Stomach (tissue), 9 donors: ENCODE results near the gene DYNC1I1. TPM values are rescaled to one million over a fixed set of nuclear protein-coding genes. Genes with fewer than 3 reads are reported as not detected.

Experiments used
- DNase-seq, 2 donors: peaks; one replicate each; pipeline versions ENCODE4 v3.0.0 to v3.0.0-alpha.2; 2013 to 2019
- H3K27ac ChIP-seq, 5 donors: fragments of 200-600 bp in 4 of 5; sonication (generic) in 4 of 5; one replicate each; pipeline ENCODE4 v1.5.1; 2013 to 2019; ENCODE audit warnings: mild to moderate bottlenecking in 1 of 5, moderate library complexity in 1 of 5
- H3K27me3 ChIP-seq, 3 donors: fragments of 200-600 bp; sonication (generic); one replicate each; pipeline ENCODE4 v1.5.1; 2017 to 2019; ENCODE audit warnings: mixed run types in 1 of 3
- H3K36me3 ChIP-seq, 4 donors: fragments of 200-600 bp; sonication (generic); 1 replicate in 3 of 4; 2 replicates in 1 of 4; pipeline ENCODE4 v1.5.1; 2016 to 2019
- H3K4me1 ChIP-seq, 4 donors: fragments of 200-600 bp; sonication (generic); one replicate each; pipeline ENCODE4 v1.5.1; 2016 to 2019
- H3K4me3 ChIP-seq, 4 donors: fragments of 200-600 bp; sonication (generic) in 3 of 4; one replicate each; pipeline ENCODE4 v1.5.1; 2016 to 2019; ENCODE audit warnings: mild to moderate bottlenecking in 1 of 4
- H3K9me3 ChIP-seq, 4 donors: fragments of 200-600 bp; sonication (generic); one replicate each; pipeline ENCODE4 v1.5.1; 2016 to 2019
- CTCF ChIP-seq, 7 experiments: fragments of 450-650 bp in 4 of 7; fragments of 200-600 bp in 3 of 7; sonication (generic) in 3 of 7; IDR thresholded peaks; one replicate each; pipeline ENCODE4 v1.5.1; 2016 to 2019; ENCODE audit warnings: antibody characterized with exemption in 7 of 7, control low read depth in 2 of 7, mild to moderate bottlenecking in 1 of 7
- EP300 ChIP-seq: sonication (generic); formaldehyde crosslinking; IDR thresholded peaks from one replicate; pipeline ENCODE4 v1.6.1; 2017; ENCODE audit warnings: antibody characterized with exemption
- POLR2A ChIP-seq, 4 donors: fragments of 450-650 bp; IDR thresholded peaks; one replicate each; pipeline ENCODE4 v1.6.1; 2016; ENCODE audit warnings: antibody characterized with exemption in 4 of 4, control low read depth in 2 of 4, mild to moderate bottlenecking in 1 of 4, moderate library complexity in 1 of 4
- POLR2AphosphoS5 ChIP-seq, 3 donors: sonication (generic); formaldehyde crosslinking; IDR thresholded peaks; one replicate each; pipeline ENCODE4 v1.6.1; 2016; ENCODE audit warnings: antibody characterized with exemption in 3 of 3
- WGBS, 5 donors: extraction: QIAGEN DNeasy Blood & Tissue Kit in 3 of 5; methylation state at CpG; one replicate each; pipeline versions ENCODE4 v1.1.5 to v1.1.7; 2013 to 2018; 5-methylcytosine and 5-hydroxymethylcytosine counted together
- intact Hi-C: fragments of 100-400 bp; cut with DNase I; formaldehyde crosslinking; loops from one replicate; pipeline ENCODE4 v1.15.1; 2023; ENCODE audit warnings: low total_unique reads
- polyA plus RNA-seq, 3 donors: library from polyadenylated mRNA; stranded (reverse); fragments of 200-250 nt; gene quantifications; one replicate each; pipeline ENCODE4 v1.2.3, GENCODE V29; 2013
- total RNA-seq, 5 donors: library from RNA; depleted of rRNA; stranded (reverse); fragments of >200 nt; gene quantifications; one replicate each; pipeline versions ENCODE4 v1.1.0 to v1.2.3, GENCODE V29; 2014 to 2016
- donor health status: healthy with polysubstance abuse.
- donor health status: Bipolar disorder and iron deficiency.
- donor health status: healthy.

The DYNC1I1 gene
- total and polyA plus RNA-seq, 8 donors: 0.93 to 69.4 (median 5.3) TPM

- no peak for TF ChIP-seq EP300
- TF ChIP-seq POLR2AphosphoS5 (IDR thresholded peaks at IDR 0.05): no peak
- no peak for TF ChIP-seq POLR2A (IDR thresholded peaks at IDR 0.05)
- TF ChIP-seq CTCF (IDR thresholded peaks at IDR 0.05): no peak
- WGBS, 5 donors: 57 to 70% (median 68%) methylated on average over 3 of the region's 3 CpGs
- Histone ChIP-seq H3K36me3 (no peaks in the 10 kb centered on the region), H3K4me1 (peaks cover 0 to 2% (median 0%) of the 10 kb centered on the region in 4 donors), H3K4me3 (no peak overlapping the region), H3K27me3 (no peaks in the 10 kb centered on the region), H3K9me3 (no peaks in the 10 kb centered on the region), H3K27ac (no peak overlapping the region)
- intact Hi-C loops: no loop called here
- DNase-seq: no peak
These were observed 149.8 kb downstream of the DYNC1I1 start for GRCh38 chr7:95922191-95922590.

- DNase-seq: no peak
- H3K4me1 ChIP-seq: peaks cover 0 to 6% (median 2%) of the 10 kb centered on the region in 4 donors
- no peaks in the 10 kb centered on the region for H3K36me3 ChIP-seq
- H3K27ac ChIP-seq: no peak overlapping the region
- TF ChIP-seq POLR2A (IDR thresholded peaks at IDR 0.05): no peak
- no peak for TF ChIP-seq POLR2AphosphoS5 (IDR thresholded peaks at IDR 0.05)
- no peak for TF ChIP-seq CTCF (IDR thresholded peaks at IDR 0.05)
- TF ChIP-seq EP300: no peak
- WGBS, 5 donors: 62 to 92% (median 77%) methylated on average over 3 of the region's 3 CpGs
- no peak overlapping the region for H3K4me3 ChIP-seq
- no peaks in the 10 kb centered on the region for H3K9me3 ChIP-seq
- no peaks in the 10 kb centered on the region for H3K27me3 ChIP-seq
- intact Hi-C loops: no loop called here
These were observed 152.9 kb downstream of the DYNC1I1 start for GRCh38 chr7:95925236-95925635.

DNA sequence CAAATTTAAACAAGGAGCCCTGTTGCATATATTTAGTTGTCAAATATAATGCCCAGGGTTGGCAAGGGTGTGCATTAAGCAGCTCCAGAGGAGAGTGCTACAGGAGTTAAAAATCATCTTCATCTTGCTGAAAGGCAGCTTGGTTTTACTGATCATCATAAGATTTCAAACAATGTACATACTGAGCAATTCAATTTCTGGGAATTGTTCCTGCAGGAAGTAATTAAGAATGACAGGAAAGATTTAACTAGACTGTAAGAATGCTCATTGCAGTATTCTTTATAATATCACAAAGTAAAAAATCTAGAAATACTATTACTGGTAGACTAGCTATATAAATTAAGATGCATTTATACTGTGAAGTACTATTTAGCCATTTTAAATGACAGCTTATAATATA is 153.6 kb downstream of the DYNC1I1 start:
- Histone ChIP-seq H3K9me3 (no peaks in the 10 kb centered on the region), H3K27me3 (no peaks in the 10 kb centered on the region), H3K4me3 (no peak overlapping the region), H3K4me1 (peaks cover 0 to 6% (median 2%) of the 10 kb centered on the region in 4 donors), H3K36me3 (no peaks in the 10 kb centered on the region), H3K27ac (no peak overlapping the region)
- no peak for DNase-seq
- intact Hi-C loops: no loop called here
- TF ChIP-seq POLR2A (IDR thresholded peaks at IDR 0.05) (no peak), EP300 (no peak), CTCF (IDR thresholded peaks at IDR 0.05) (no peak), POLR2AphosphoS5 (IDR thresholded peaks at IDR 0.05) (no peak)

- Histone ChIP-seq H3K9me3 (no peaks in the 10 kb centered on the region), H3K4me1 (peaks cover 0 to 6% (median 2%) of the 10 kb centered on the region in 4 donors), H3K36me3 (no peaks in the 10 kb centered on the region), H3K27ac (no peak overlapping the region), H3K4me3 (no peak overlapping the region), H3K27me3 (no peaks in the 10 kb centered on the region)
- TF ChIP-seq EP300: no peak
- TF ChIP-seq POLR2A (IDR thresholded peaks at IDR 0.05): no peak
- TF ChIP-seq POLR2AphosphoS5 (IDR thresholded peaks at IDR 0.05): no peak
- no peak for TF ChIP-seq CTCF (IDR thresholded peaks at IDR 0.05)
- DNase-seq: peak; percentile 28 to 32
- 45 to 76% (median 55%) methylated on average over 5 of the region's 5 CpGs for WGBS, 5 donors
- intact Hi-C loops: no loop called here
These were observed 155.4 kb downstream of the DYNC1I1 start for GRCh38 chr7:95927756-95928155.
